Measurements from ENCODE around the gene LTBP1. TPM values are rescaled to one million over a fixed set of nuclear protein-coding genes. Genes with fewer than 3 reads are reported as not detected.

The LTBP1 gene
- total and polyA plus RNA-seq, 2 donors (not counting 1 experiment from before 2014, with no cell fraction given) = 0.69 TPM; not detected in 1

DNA sequence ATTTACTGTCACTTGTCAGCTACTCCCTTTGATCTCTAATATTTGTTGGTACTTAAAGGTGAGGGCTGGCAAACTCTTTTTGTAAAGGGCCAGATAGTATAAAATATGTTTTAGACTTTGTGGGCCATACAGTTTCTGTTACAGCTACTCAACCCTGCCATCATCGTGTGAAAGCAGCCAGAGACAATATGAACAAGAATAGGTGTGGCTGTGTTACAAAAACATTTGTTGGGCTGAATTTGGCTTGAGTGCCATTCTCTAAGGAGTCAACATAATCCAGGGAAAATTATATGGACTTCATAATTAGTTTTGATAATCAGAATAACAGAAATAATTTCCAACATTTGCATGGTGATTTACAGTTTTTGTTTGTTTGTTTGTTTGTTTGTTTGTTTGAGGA lies 190.6 kb downstream of the LTBP1 start:
- intact Hi-C loops (cut with micrococcal nuclease) = no loop called here
- Histone ChIP-seq H3K79me2 (ENCODE audit: control insufficient read depth, insufficient read depth, low read length) (no peaks in the 10 kb centered on the region), H4K20me1 (ENCODE audit: control insufficient read depth, insufficient read depth, low read length, poor library complexity, severe bottlenecking) (no peaks in the 10 kb centered on the region), H3K4me3 (ENCODE audit: control extremely low read depth in 1 of 5, extremely low read depth in 1 of 5, insufficient read depth in 1 of 5, low read depth in 2 of 5, low read length in 4 of 5) (no peak overlapping the region), H3K9ac (ENCODE audit: low read length) (no peak overlapping the region), H3K4me1 (ENCODE audit: control insufficient read depth in 2 of 2, insufficient read depth in 2 of 2, low read length in 2 of 2) (no peaks in the 10 kb centered on the region), H3K36me3 (replicated peaks in 1 of 2; ENCODE audit: control extremely low read depth in 1 of 2, control insufficient read depth in 1 of 2, extremely low read depth in 1 of 2, insufficient read depth in 2 of 2, low read length in 1 of 2) (no peaks in the 10 kb centered on the region), H3K27me3 (replicated peaks in 1 of 4; ENCODE audit: control extremely low read depth in 1 of 4, control insufficient read depth in 3 of 4, insufficient read depth in 4 of 4, low read length in 3 of 4) (no peaks in the 10 kb centered on the region), H3K4me2 (replicated peaks; ENCODE audit: low read depth, low read length, poor library complexity, severe bottlenecking) (no peak overlapping the region), H3K27ac (ENCODE audit: low read length in 2 of 2) (no peak overlapping the region), H3K9me3 (ENCODE audit: control extremely low read depth in 1 of 3, control insufficient read depth in 2 of 3, insufficient read depth in 1 of 3, low read length in 2 of 3) (no peaks in the 10 kb centered on the region), H2AFZ (ENCODE audit: insufficient read depth, low read depth, low read length, poor library complexity, severe bottlenecking) (no peak overlapping the region)
- no peak for ATAC-seq (ENCODE audit: low read depth)
- POLR2A ChIA-PET = no interaction called here
- TF ChIP-seq, protein P1, sequence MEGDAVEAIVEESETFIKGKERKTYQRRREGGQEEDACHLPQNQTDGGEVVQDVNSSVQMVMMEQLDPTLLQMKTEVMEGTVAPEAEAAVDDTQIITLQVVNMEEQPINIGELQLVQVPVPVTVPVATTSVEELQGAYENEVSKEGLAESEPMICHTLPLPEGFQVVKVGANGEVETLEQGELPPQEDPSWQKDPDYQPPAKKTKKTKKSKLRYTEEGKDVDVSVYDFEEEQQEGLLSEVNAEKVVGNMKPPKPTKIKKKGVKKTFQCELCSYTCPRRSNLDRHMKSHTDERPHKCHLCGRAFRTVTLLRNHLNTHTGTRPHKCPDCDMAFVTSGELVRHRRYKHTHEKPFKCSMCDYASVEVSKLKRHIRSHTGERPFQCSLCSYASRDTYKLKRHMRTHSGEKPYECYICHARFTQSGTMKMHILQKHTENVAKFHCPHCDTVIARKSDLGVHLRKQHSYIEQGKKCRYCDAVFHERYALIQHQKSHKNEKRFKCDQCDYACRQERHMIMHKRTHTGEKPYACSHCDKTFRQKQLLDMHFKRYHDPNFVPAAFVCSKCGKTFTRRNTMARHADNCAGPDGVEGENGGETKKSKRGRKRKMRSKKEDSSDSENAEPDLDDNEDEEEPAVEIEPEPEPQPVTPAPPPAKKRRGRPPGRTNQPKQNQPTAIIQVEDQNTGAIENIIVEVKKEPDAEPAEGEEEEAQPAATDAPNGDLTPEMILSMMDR (IDR thresholded peaks at IDR 0.05) = no peak
- TF ChIP-seq EZH2 (IDR thresholded peaks at IDR 0.05; ENCODE audit: borderline replicate concordance, insufficient read depth, low read depth, low read length, poor library complexity, severe bottlenecking) = no peak
- CTCF ChIA-PET = no interaction called here
- H3K4me3 Mint-ChIP-seq = no peak overlapping the region
- no CpG with 5 or more reads among the region's 1 CpG for WGBS (ENCODE audit: insufficient coverage)
- H3K9me3 Mint-ChIP-seq (ENCODE audit: insufficient read depth) = no peaks in the 10 kb centered on the region
- H3K27ac Mint-ChIP-seq = no peak overlapping the region
- no peaks in the 10 kb centered on the region for H3K4me1 Mint-ChIP-seq
- peaks cover 11% of the 10 kb centered on the region for H3K27me3 Mint-ChIP-seq
- DNase-seq = no peak

DNA sequence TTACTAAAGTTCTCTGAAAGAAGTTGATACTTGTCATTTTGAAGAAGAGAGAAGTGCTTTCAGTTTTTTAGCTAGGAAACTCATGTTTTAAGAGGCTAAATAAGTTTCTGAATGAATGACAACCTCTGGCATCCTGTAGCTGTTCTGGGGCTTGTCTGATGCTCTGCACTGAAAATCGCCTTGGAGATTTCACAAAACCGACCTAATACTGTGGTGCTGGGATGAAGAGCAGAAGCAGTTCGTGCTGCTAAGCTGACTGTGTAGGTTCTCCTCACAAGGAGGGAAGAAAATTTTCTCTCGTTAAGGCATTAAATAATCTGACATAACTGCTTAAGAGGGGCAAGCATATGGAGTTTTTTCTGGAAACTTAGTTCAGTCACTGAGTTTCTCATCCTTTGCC lies 193.2 kb downstream of the LTBP1 start:
- Histone ChIP-seq H3K27ac (ENCODE audit: low read length in 2 of 2) (no peak overlapping the region), H2AFZ (ENCODE audit: insufficient read depth, low read depth, low read length, poor library complexity, severe bottlenecking) (no peak overlapping the region), H3K27me3 (replicated peaks in 1 of 4; ENCODE audit: control extremely low read depth in 1 of 4, control insufficient read depth in 3 of 4, insufficient read depth in 4 of 4, low read length in 3 of 4) (no peaks in the 10 kb centered on the region), H3K36me3 (replicated peaks in 1 of 2; ENCODE audit: control extremely low read depth in 1 of 2, control insufficient read depth in 1 of 2, extremely low read depth in 1 of 2, insufficient read depth in 2 of 2, low read length in 1 of 2) (no peaks in the 10 kb centered on the region), H3K4me2 (replicated peaks; ENCODE audit: low read depth, low read length, poor library complexity, severe bottlenecking) (no peak overlapping the region), H3K9ac (ENCODE audit: low read length) (no peak overlapping the region), H3K79me2 (ENCODE audit: control insufficient read depth, insufficient read depth, low read length) (no peaks in the 10 kb centered on the region), H3K4me3 (ENCODE audit: control extremely low read depth in 1 of 5, extremely low read depth in 1 of 5, insufficient read depth in 1 of 5, low read depth in 2 of 5, low read length in 4 of 5) (no peak overlapping the region), H3K4me1 (ENCODE audit: control insufficient read depth in 2 of 2, insufficient read depth in 2 of 2, low read length in 2 of 2) (no peaks in the 10 kb centered on the region), H4K20me1 (ENCODE audit: control insufficient read depth, insufficient read depth, low read length, poor library complexity, severe bottlenecking) (no peaks in the 10 kb centered on the region), H3K9me3 (ENCODE audit: control extremely low read depth in 1 of 3, control insufficient read depth in 2 of 3, insufficient read depth in 1 of 3, low read length in 2 of 3) (no peaks in the 10 kb centered on the region)
- no peaks in the 10 kb centered on the region for H3K4me1 Mint-ChIP-seq
- peaks cover 15% of the 10 kb centered on the region for H3K27me3 Mint-ChIP-seq
- H3K27ac Mint-ChIP-seq = no peak overlapping the region
- WGBS (ENCODE audit: insufficient coverage) = 91% methylated on average over 3 of the region's 4 CpGs
- H3K9me3 Mint-ChIP-seq (ENCODE audit: insufficient read depth) = no peaks in the 10 kb centered on the region
- ATAC-seq (ENCODE audit: low read depth) (no peak), DNase-seq (no peak)
- no peak overlapping the region for H3K4me3 Mint-ChIP-seq
- ChIA-PET POLR2A (no interaction called here), CTCF (interaction anchor here (0.7 kb wide), 1 partner anchor 529 kb away, joined by 3 read pairs; no protein-coding TSS in a partner anchor)
- no peak for TF ChIP-seq EZH2 (IDR thresholded peaks at IDR 0.05; ENCODE audit: borderline replicate concordance, insufficient read depth, low read depth, low read length, poor library complexity, severe bottlenecking)
- TF ChIP-seq, protein P1 (IDR thresholded peaks at IDR 0.05) = no peak
- intact Hi-C loops (cut with micrococcal nuclease) = no loop called here
